Measurements from ENCODE around the gene EFCAB6.

DNA sequence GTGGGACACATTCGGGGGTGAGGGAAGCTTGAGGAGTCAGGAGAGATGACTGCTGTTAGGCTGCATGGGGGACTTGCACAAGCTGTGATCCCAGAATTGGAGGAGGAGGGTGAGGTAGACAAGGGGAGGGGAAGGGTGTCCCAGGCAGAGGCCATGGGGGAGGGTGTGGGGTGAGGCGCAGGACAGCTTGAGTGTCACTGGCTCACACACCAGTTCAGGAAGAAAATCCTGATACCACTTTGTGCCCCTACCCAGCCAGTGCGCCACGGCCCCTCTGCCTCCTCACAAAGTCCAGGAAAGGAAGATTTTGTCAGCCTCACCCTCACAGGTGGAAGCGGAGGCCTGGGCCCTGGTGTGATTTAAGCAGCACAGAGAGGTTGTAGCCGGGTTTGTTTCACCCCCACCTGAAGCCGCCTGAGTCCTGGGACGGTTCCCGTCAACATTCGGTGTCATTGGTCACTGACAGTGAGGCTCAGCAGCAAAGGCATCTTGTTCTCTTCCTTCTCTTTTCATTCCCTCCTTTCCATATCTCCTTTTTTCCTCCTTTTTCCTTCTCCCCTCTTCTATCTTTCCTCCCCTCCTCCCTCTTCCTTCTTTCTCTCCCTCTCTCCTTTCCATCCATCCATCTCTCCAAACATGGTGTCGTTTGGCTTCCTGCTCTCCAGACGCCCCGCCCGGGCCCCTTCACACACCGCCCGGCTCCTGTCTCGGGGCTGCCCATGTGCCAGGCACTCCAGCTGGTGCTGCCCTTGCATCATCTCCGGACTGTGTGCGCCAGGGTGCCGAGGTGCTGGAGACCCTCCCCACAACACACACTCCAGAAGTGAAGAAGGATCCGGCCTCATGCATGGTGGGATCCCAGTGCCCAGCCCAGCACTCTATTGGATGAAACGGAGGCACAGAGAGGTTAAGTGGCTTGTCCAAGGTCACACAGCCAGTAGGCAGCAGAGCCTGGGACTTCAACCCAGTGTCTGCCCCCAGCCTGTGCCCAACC lies 311.0 kb downstream of the EFCAB6 start:
- TF ChIP-seq, protein P1, sequence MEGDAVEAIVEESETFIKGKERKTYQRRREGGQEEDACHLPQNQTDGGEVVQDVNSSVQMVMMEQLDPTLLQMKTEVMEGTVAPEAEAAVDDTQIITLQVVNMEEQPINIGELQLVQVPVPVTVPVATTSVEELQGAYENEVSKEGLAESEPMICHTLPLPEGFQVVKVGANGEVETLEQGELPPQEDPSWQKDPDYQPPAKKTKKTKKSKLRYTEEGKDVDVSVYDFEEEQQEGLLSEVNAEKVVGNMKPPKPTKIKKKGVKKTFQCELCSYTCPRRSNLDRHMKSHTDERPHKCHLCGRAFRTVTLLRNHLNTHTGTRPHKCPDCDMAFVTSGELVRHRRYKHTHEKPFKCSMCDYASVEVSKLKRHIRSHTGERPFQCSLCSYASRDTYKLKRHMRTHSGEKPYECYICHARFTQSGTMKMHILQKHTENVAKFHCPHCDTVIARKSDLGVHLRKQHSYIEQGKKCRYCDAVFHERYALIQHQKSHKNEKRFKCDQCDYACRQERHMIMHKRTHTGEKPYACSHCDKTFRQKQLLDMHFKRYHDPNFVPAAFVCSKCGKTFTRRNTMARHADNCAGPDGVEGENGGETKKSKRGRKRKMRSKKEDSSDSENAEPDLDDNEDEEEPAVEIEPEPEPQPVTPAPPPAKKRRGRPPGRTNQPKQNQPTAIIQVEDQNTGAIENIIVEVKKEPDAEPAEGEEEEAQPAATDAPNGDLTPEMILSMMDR (IDR thresholded peaks at IDR 0.05 in 2 of 3, conservative IDR thresholded peaks at IDR 0.05 in 1 of 3; ENCODE audit: borderline replicate concordance in 1 of 3, insufficient read depth in 1 of 3, low read depth in 2 of 3, low read length in 2 of 3), result no peak
- TF ChIP-seq POLR2A (IDR thresholded peaks at IDR 0.05; ENCODE audit: borderline replicate concordance, extremely low read depth, insufficient read depth, insufficient read length), result no peak
- TF ChIP-seq POLR2AphosphoS5 (IDR thresholded peaks at IDR 0.05; ENCODE audit: low read depth, low read length), result no peak
- TF ChIP-seq EZH2phosphoT487 (IDR thresholded peaks at IDR 0.05; ENCODE audit: borderline replicate concordance), result no peak
- TF ChIP-seq EZH2 (IDR thresholded peaks at IDR 0.05), result no peak
- TF ChIP-seq, protein P2, sequence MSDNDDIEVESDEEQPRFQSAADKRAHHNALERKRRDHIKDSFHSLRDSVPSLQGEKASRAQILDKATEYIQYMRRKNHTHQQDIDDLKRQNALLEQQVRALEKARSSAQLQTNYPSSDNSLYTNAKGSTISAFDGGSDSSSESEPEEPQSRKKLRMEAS (IDR thresholded peaks at IDR 0.05), result no peak
- no peak for TF ChIP-seq SIN3A (IDR thresholded peaks at IDR 0.05; ENCODE audit: low read depth)
